ENCODE measurements around the gene PAGR1.
"Not testable (repeated sequence)": the region's sequence is repeated elsewhere in the genome, so short reads cannot be mapped to it uniquely, and the experiment has no call there.

PAGR1 gene

DNA sequence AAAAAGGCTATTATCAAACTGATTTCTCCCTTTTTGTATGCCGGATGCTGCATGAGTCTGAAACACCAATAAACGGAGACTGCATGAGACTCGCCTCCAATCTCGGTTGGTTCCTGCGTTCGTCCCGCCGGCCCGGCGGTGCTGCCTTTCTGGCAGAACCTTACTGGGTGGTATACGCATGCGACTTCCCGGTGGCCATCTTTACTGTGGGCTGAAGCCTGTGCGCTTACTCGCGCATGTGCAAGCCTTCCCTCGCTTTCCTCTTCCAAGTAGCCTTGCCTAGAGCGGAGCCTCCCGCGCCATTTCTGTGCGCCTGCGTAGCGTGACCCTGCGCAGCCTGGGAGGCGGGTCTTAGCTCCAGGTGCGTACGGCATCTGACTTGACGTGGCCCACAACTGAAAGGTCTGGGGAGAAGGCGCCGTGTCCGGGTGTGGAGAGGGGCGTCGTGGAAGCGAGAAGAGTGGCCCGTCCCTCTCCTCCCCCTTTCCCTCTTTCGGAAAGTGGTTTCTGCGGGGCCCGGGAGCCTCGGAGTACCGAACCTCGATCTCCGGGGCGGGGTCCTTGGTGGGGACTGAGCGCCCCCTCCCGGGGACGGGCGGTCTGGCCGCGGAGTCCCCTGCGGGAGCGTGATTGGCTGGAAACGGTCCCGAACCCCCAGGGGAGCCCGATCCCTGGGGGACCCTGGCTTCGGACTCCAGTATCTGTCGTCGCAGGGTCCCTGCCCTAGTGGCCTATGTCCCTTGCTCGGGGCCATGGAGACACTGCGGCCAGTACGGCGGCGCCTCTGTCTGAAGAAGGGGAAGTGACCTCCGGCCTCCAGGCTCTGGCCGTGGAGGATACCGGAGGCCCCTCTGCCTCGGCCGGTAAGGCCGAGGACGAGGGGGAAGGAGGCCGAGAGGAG lies at the start of gene PAGR1:
Gene PAGR1 (plus strand): TSS at position 360 of the 901 bp plus-strand sequence. CDS start 374 bp downstream, at position 734.
- peak; percentile 98 for DNase-seq

DNA sequence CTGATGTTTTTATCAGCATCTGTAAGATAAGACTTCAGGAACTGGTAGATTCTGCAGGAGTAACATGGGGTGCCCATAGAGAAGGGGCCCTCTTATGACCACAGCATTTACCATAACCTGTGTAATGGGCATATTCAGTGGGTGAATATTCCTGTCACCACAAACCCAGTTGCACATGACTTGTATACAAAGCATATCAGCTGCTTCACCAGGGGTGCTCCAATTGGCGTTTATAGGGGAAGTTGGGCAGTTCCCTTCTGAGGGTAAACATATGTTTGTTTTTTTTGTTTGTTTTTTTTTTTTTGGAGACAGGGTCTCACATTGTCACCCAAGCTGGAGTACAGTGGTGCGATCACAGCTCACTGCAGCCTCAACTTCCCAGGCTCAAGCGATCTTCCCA lies 49.4 kb upstream of the PAGR1 start:
- DNase-seq = no peak

DNA sequence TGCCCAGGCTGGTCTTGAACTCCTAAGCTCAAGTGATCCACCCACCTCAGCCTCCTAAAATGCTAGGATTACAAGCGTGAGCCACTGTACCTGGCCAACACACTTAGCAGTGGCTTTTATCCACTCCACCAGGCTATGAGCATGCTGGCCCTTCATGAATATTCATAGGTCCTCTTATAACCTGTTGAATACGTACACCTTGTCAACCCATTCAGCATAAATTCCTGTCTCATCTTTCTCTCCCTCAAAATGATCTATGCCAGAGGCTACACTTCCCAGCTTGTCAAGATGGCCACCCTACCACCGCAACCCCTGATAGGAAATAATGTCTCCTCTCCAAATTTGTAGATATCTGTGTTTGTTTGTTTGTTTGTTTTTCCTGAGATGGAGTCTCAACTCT lies 48.9 kb upstream of the PAGR1 start:
- DNase-seq = no peak

GRCh38 chr16:29769507-29769906 lies 46.4 kb upstream of the PAGR1 start:
- no peak for DNase-seq

- DNase-seq = no peak
These were observed 45.6 kb upstream of the PAGR1 start for GRCh38 chr16:29770250-29770929.

GRCh38 chr16:29772330-29772729 lies 43.6 kb upstream of the PAGR1 start:
- DNase-seq = not testable (repeated sequence)

DNA sequence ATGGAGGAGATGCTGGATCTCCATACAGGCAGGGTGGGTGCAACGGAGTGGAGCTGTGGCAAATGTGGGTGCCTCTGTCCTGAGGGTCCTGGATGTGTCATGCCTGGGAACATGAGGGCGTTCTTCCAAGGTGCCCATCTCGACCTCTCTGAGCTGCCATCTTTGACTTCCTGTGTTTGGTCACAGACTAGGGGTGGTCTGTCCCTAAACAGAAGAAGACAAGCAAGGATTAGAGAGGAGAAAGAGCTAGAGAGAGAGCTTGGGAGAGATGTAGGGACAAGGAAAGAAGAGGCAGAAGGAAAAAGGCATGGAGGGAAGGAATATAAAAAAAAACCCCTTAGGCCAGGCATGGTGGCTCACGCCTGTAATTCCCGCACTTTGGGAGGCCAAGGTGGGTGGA lies 41.2 kb upstream of the PAGR1 start:
- DNase-seq = no peak

DNA sequence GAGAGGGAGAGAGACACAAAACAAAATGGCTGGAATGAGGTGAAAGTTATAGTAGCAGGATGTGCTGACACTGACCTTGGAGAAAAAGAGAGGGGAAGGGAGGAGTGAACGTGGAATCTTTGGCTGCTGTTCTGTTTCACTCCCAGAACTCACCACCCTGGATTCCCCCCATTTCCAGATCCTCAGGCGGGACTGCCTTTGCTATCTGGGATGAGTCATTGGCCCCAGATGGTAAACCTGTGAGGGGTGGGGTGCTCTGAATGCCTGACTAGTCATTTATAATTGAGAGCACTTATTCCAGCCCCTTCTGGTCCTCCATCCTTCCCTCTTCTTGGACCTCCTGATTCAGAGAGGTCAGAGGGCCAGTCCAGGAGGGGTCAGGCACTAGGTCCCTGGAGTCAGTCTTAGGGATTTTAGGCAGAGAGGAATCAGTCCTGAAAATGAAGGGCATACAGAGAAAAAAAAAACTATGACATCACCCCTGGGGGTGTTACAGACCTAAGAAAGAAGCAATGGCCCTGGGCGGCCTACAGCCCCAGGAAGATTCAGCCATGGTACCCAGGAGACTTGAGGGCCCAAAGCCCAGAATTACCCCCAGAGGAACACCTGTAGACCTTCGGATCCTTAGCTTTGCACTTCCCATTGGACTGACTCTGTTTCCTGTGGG lies 40.1 kb upstream of the PAGR1 start:
- DNase-seq = no peak

DNA sequence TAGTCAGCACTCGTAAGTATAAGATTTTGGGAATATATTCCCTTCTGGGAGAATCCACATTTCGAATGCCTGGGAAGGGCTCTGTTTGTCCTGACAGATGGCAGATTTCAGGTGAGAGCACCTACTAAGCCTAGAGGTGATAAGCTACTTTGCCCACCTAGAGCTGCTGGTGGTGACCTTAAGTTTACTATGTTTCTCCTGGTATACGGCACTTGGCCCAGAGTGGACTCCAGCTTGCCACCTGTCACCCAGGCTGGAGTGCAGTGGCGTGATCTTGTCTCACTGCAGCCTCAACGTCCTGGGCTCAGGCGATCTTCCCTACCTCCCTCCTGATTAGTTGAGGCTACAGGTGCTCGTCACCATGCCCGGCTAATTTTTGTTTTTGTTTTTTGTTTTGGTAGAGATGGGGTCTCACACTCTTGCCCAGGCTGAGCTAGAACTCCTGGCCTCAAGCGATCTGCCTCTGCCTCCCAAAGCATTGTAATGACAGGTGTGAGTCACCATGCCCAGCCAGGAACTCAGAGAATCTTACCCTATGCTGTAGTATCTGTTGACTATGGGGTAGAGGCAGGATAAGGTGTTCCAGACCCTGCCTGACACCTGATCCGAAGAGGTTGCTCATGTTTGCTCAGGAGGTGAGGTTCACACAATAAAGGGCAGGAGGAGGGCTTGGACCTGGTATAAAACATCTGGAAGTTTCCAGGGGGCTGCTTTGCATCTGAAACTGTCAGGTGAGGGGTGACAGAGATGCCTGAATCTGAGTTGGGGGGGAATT lies 38.2 kb upstream of the PAGR1 start, which contains the start of gene ZG16:
Gene ZG16 (plus strand): TSS at position 681 of the 775 bp plus-strand sequence. CDS start 1,011 bp downstream, outside the sequence.
- no peak for DNase-seq

DNA sequence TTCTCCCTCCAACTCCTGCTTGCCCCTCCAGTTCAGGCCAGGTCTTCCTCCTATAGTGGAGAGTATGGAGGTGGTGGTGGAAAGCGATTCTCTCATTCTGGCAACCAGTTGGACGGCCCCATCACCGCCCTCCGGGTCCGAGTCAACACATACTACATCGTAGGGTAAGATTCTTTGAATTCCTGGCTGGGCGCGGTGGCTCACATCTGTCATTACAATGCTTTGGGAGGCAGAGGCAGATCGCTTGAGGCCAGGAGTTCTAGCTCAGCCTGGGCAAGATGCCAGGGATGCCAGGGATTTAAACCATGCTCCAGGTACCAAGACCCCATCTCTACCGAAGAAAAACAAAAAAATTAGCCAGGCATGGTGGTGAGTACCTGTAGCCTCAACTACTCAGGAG lies 36.5 kb upstream of the PAGR1 start:
- DNase-seq = no peak

DNA sequence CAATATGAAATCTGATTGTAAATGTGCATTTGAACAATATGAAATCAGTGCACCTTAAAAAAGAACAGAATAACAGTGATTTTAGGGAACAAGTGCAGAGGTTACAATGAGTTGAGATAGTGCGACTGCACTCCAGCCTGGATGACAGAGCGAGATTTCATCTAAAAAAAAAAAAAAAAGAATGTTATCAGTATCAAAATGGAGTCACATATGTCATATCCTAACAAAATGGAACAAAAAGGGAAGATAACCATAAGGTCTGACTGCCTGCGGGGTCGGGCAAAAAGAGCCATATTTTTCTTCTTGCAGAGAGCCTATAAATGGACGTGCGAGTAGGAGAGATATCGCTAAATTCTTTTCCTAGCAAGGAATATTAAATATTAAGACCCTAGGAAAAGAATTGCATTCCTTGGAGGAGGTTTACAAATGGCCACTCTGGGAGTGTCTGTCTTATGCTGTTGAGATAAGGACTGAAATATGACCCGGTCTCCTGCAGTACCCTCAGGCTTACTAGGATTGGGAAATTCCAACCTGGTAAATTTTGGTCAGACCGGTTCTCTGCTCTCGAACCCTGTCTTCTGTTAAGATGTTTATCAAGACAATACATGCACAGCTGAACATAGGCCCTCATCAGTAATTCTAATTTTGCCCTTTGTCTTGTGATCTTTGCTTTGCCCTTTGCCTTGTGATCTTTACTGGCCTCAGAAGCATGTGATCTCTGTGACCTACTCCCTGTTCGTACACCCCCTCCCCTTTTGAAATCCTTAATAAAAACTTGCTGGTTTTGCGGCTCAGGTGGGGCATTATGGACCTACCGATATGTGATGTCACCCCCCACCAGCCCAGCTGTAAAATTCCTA lies 32.6 kb upstream of the PAGR1 start:
- DNase-seq = not testable (repeated sequence)

DNA sequence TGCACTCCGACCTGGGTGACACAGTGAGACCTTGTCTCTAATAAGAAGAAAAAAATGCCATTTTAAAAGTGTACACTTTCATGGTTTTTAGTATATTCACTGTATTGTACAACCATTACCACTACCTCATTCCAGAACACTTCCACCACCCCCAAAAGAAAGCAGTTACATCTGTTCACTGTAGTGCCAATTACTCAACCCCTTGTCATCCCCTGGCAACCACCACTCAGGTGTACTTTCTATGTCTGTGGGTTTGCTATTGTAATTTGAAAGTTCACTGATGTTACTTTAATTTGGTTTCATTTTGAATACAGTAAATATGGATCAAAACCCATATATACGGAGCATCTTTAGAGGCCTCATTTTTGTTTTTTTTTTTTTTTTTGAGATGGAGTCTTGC lies 31.8 kb upstream of the PAGR1 start:
- DNase-seq = no peak

DNA sequence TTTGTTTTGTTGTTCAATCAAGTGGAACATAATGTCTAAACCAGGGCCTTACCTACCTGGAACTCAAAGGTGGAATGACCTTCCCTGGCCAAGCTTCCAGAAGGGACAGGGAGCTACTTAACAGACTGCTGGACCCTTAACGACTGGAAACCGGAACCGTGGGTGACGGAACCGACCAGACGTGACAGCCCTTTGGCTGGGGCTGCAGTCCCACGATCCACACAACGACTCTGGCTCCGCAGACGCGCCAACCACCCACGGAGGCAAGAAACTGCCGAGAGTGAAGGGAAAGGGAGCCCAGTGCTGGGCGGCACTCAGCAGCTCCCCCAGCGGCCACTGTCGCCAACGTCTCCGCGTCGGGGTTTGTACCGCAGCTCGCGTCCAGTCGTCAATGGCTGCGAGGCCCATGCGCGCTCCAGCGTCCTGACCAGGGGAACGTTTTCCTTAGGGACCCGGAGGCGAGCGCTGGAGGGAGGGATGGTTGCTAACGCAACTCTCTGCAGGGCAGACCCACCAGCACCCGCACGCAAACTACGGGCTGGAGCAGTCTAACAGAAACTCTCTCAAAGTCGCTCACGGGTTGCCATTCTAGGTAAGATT lies 31.0 kb upstream of the PAGR1 start:
- no peak for DNase-seq

GRCh38 chr16:29787155-29787554 lies 28.8 kb upstream of the PAGR1 start:
- not testable (repeated sequence) for DNase-seq

DNA sequence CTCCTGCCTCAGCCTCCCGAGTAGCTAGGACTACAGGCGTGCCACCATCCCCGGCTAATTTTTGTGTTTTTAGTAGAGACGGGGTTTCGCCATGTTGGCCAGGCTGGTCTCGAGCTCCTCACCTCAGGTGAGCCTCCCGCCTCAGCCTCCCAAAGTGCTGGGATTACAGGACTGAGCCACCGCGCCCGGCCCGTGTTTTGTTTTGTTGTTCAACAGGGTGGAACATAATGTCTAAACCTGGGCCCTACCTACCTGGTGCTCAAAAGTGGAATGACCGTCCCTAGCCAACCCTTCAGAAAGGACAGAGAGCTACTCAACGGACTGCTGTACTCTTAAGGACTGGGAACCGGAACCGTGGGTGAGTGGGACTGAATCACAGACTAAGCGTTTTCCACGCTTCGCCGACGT lies 26.2 kb upstream of the PAGR1 start:
- DNase-seq = peak; percentile 78

GRCh38 chr16:29790183-29790948 lies 25.6 kb upstream of the PAGR1 start, which contains the start of gene KIF22:
Gene KIF22 (plus strand): TSS chr16:29790751. CDS start chr16:29790760, 9 bp downstream.
- DNase-seq = peak; percentile 99

- DNase-seq = peak; percentile 31
These were observed 24.8 kb upstream of the PAGR1 start for GRCh38 chr16:29790949-29791844.

GRCh38 chr16:29791845-29792807 lies 23.8 kb upstream of the PAGR1 start:
- no peak for DNase-seq
